ENCODE results near the gene SHROOM3. TPM values are rescaled to one million over a fixed set of nuclear protein-coding genes. Genes with fewer than 3 reads are reported as not detected.

SHROOM3 gene
- total RNA-seq, 1 donor = 18.0 TPM

DNA sequence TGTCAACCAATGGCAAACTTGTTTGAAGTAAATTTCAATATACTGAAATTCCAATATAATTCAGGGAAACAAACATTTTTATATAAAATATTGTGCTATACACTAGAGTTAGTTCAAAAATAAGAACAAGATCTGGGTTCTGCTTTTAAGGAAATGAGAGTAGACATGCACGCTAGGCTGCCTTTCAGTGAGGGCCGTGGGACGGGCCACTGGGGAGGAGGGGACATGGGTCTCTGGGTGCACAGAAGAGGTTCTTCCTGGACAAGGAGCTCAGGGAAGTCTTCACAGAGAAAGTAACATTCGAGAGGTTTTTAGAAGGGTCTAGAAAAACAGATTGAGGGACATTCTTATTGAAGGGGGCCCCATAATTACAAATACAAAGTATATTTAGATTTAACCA is 64.4 kb downstream of the SHROOM3 start:
- TF ChIP-seq, protein P1, sequence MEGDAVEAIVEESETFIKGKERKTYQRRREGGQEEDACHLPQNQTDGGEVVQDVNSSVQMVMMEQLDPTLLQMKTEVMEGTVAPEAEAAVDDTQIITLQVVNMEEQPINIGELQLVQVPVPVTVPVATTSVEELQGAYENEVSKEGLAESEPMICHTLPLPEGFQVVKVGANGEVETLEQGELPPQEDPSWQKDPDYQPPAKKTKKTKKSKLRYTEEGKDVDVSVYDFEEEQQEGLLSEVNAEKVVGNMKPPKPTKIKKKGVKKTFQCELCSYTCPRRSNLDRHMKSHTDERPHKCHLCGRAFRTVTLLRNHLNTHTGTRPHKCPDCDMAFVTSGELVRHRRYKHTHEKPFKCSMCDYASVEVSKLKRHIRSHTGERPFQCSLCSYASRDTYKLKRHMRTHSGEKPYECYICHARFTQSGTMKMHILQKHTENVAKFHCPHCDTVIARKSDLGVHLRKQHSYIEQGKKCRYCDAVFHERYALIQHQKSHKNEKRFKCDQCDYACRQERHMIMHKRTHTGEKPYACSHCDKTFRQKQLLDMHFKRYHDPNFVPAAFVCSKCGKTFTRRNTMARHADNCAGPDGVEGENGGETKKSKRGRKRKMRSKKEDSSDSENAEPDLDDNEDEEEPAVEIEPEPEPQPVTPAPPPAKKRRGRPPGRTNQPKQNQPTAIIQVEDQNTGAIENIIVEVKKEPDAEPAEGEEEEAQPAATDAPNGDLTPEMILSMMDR (IDR thresholded peaks at IDR 0.05; ENCODE audit: insufficient read depth, low read length) = no peak
- DNase-seq (ENCODE audit: low read depth) = no peak
- no peak overlapping the region for H3K4me3 ChIP-seq (ENCODE audit: low read depth, low read length)

DNA sequence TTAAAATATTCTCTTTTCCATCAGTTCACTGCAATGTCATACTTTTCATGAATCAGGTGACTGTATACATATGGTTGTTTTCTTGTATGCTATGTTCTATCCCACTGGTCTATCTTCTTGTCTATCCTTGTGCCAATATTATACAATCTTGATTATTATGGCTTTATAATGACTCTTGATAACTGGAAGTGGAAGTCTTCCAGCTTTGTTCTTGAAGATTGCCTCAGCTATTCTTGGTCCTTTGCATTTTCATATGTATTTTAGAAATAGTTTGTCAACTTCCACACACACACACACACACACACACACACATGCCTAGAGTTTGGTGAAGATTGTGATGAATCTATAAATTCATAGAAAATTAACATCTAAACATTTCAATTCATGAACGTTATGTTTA is 67.9 kb downstream of the SHROOM3 start:
- DNase-seq (ENCODE audit: low read depth) = no peak
- H3K4me3 ChIP-seq (ENCODE audit: low read depth, low read length) = no peak overlapping the region
- TF ChIP-seq, protein P1 (IDR thresholded peaks at IDR 0.05; ENCODE audit: insufficient read depth, low read length) = no peak

DNA sequence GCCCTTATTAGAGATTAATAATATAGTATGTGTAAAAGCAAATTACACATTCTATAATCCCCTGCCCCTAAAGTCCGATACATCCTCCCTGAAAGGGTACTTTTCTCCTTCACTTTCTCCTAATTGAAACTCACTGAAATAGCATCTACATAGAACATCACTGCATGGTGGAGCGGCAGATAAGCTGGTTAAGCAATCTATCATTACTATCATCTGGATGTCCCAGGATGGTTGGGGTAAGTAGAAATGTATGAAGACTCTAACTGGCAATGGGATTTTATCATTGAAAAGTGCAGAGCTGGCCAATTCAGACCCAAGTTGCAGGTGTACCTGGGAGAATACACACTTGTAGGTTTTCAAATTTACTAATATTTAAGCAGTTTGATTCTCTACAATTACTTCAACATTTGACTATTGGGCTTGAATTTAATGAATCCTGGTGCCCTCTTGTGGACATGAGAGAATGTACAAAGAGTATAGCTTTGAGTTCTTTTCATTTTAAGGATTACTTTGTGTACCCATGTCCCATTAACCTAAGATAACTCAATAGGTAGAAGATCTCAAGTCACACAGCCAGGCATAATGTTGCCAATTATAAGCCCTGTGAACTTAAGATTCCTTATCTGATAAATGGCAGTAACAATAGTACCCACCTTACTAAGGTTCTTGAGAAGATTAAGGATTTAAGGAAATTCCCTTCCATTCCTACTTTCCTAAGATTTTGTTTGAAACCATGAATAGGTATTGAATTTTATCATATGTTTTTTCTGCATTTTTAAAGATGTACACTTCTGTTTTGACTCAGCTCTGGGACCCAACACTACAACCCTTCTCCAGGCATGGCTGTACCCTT is 69.8 kb downstream of the SHROOM3 start:
- H3K4me3 ChIP-seq (ENCODE audit: low read depth, low read length) = no peak overlapping the region
- TF ChIP-seq, protein P1 (IDR thresholded peaks at IDR 0.05; ENCODE audit: insufficient read depth, low read length) = peak; percentile 58
- peak; percentile 80 for DNase-seq (ENCODE audit: low read depth)

DNA sequence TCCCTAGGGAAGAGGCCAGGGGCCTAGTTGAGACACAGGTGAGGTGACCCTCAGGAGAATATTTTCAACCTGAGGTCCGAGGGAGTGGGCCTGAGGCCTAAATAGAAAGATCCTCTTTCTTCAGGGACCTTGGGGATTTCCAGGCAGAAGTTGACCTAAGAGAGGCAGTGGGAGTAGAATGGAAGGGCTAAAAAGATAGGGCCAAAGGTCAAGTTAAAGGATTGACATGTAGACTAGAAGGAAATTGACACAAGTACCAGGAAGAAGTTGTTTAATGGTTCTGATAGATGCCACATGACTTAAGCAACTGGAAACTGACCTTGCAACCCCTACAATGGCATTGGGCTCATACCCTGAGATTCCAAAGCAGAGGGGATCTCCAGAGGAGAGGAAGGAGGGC is 76.9 kb downstream of the SHROOM3 start:
- DNase-seq (ENCODE audit: low read depth) = no peak
- TF ChIP-seq, protein P1 (IDR thresholded peaks at IDR 0.05; ENCODE audit: insufficient read depth, low read length) = no peak

DNA sequence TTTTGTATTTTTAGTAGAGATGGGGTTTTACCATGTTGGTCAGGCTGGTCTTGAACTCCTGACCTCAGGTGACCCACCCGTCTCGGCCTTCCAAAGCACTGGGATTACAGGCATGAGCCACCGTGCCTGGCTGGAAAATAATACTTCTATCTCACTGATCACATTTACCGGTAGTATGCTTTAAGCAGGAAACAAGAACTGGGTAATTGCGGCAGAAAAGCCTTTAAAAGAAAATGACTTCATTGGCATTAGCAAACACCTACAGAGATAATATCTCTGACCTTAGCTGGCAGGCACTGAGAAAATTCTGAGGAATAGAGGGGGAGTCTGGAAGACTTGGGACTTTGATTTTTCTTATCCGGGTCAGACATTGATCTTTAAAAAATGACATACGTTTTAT is 78.5 kb downstream of the SHROOM3 start:
- H3K4me3 ChIP-seq (ENCODE audit: low read depth, low read length) = no peak overlapping the region
- TF ChIP-seq, protein P1 (IDR thresholded peaks at IDR 0.05; ENCODE audit: insufficient read depth, low read length) = no peak
- no peak for DNase-seq (ENCODE audit: low read depth)

More for the DNA sequence above, 76.9 kb downstream of the SHROOM3 start:
- no peak overlapping the region for H3K4me3 ChIP-seq (ENCODE audit: low read depth, low read length)

DNA sequence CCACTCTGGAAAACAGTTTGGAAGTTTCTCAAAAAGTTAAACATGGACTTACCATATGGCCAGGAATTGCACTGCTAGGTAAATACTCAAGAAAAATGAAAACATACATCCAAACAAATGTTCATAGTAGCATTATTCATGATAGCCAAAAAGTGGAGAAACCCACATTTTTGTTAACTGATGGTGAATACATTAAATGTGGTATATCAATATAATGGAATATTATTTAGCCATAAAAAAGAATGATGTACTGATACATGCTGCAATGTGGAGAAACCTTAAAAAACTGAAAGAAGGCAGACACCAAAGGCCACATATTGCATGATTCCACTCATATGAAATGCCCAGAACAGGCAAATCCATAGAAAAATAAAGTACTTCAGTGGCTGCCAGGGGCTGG is 79.1 kb downstream of the SHROOM3 start:
- TF ChIP-seq, protein P1 (IDR thresholded peaks at IDR 0.05; ENCODE audit: insufficient read depth, low read length) = no peak
- no peak overlapping the region for H3K4me3 ChIP-seq (ENCODE audit: low read depth, low read length)
- DNase-seq (ENCODE audit: low read depth) = no peak
